Adipocyte (in vitro differentiated cells): ENCODE results near the gene SPECC1.
"Not testable (repeated sequence)": the region's sequence is repeated elsewhere in the genome, so short reads cannot be mapped to it uniquely, and the experiment has no call there.

ENCODE experiments used
- DNase-seq: peaks from one replicate; pipeline ENCODE4 v3.0.0-alpha.2; 2015; ENCODE audit warnings: low read depth
- H3K27me3 ChIP-seq: replicated peaks from 2 replicates; pipeline ENCODE4 v1.7.0; 2013; ENCODE audit warnings: mild to moderate bottlenecking, low read length, moderate library complexity; ENCODE audit not compliant: control insufficient read depth, insufficient read depth
- H3K36me3 ChIP-seq: 2 replicates; pipeline ENCODE4 v1.7.0; 2013; ENCODE audit warnings: low read length, mild to moderate bottlenecking, moderate library complexity; ENCODE audit not compliant: control insufficient read depth, insufficient read depth, severe bottlenecking
- H3K4me1 ChIP-seq: 2 replicates; pipeline ENCODE4 v1.7.0; 2013; ENCODE audit warnings: mild to moderate bottlenecking, low read length, moderate library complexity; ENCODE audit not compliant: control insufficient read depth, insufficient read depth
- H3K4me3 ChIP-seq: 2 replicates; pipeline ENCODE4 v1.7.0; 2013; ENCODE audit warnings: mild to moderate bottlenecking, low read length, moderate library complexity
- H3K9ac ChIP-seq: 2 replicates; pipeline ENCODE4 v1.7.0; 2013; ENCODE audit warnings: mild to moderate bottlenecking, low read length, moderate library complexity
- H3K9me3 ChIP-seq: 2 replicates; pipeline ENCODE4 v1.7.0; 2013; ENCODE audit warnings: mild to moderate bottlenecking, low read length, moderate library complexity; ENCODE audit not compliant: control insufficient read depth

The SPECC1 gene

DNA sequence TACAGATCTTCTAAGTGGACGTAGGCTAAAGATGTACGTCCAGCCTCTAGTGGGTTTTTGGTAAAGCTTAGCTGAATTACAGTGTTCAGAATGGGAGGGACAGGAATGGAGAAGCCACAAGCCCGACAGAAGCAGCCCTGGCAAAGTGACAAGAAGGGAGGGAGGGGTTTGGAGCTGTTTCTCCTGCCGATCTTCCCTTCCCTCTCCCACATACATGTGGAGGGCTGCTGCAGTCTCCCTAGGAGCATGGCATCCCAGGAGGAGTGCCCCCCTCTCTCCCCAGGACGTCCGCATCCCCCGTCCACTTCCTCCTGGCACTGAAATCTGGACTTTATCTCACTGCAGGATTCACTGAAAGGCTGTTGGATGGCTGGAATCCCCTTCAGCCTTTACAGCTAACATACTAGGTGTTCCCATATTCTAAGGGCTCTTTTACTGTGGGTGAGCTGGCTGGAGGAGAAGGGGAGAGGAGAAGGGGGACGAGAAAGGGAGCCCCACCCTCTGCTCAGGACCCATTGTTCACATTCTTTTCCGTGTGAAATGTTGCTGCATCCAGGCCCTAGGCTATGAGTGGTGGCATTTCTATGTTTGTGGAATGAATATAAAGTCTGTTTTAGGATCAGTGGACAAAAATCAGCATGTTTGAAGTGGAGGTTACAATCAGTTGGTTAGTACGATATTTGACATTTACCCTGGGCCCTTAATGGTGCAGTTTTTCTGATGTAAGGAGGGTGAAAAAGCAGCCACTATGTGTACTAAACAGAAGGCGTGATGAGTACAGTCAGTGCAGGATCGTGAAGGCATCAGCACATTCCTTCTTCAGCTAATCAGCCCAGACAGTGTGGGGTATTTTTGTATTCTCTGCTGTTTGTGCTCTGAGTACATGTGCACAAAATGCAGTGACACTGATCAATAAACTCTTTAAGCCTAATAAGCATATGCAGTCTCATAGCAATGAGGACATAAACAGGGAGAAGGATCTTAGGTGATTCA, 94.6 kb downstream of the SPECC1 start:
- no peaks in the 10 kb centered on the region for H3K36me3 ChIP-seq
- no peaks in the 10 kb centered on the region for H3K9me3 ChIP-seq
- H3K4me1 ChIP-seq, result peaks cover 12% of the 10 kb centered on the region
- no peaks in the 10 kb centered on the region for H3K27me3 ChIP-seq
- H3K4me3 ChIP-seq, result no peak overlapping the region
- peak overlapping the region; percentile 0 for H3K9ac ChIP-seq
- DNase-seq, result peak; percentile 38

DNA sequence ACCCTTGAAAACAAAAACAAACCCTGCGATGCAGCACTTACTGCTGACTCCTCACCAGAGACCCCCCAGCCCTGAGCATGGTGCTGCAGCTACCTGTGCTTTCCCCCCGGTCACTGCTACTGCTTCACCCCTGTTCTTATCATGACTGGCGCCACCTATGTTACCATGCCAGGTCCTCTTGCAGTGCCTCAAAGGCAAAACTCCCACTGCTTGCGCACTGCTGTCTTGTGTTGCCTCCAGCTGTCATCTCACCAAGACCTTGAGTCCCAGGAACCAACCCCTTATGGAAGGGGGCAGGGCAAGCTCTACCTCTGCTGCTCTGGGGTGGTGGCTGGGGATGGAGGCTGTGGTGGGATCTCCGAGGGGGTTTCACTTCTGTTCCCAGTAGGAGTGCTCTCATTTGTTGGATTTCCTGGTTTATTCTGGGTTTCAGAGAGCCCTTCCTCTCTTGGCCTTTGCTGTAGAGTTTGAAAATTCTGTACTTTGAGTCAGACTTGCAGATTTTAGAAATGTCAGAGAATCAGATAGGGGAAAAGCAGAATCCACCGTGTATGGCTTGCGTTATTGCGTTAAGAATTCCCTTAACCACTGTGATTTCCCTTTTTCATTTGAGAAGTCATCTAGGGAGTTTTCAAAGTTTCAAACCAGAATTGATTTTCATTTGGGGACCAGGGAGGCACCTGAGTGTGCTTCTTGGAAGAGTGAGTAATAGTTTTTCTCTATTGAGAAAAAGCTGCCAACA, 96.6 kb downstream of the SPECC1 start:
- H3K9me3 ChIP-seq, result no peaks in the 10 kb centered on the region
- H3K27me3 ChIP-seq, result no peaks in the 10 kb centered on the region
- peaks cover 3% of the 10 kb centered on the region for H3K36me3 ChIP-seq
- H3K4me1 ChIP-seq, result peaks cover 12% of the 10 kb centered on the region
- no peak overlapping the region for H3K4me3 ChIP-seq
- no peak for DNase-seq
- no peak overlapping the region for H3K9ac ChIP-seq

DNA sequence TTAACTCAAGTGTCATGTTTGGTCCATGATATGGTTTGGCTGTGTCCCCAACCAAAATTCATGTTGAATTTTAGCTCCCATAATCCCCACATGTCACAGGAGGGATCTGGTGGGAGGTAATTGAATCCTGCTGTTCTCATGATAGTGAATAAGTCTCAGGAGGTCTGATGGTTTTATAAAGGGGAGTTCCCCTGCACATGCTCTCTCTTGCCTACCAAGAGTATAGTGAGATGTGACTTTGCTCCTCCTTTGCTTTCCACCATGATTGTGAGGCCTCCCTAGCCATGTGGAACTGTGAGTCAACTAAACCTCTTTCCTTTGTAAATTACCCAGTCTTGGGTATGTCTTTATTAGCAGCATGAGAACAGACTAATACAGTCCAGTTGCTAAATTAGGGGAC, 97.3 kb downstream of the SPECC1 start:
- not testable (repeated sequence) for H3K9me3 ChIP-seq, H3K4me3 ChIP-seq, H3K27me3 ChIP-seq, H3K9ac ChIP-seq, H3K36me3 ChIP-seq, DNase-seq
- H3K4me1 ChIP-seq, result peaks cover 12% of the 10 kb centered on the region

DNA sequence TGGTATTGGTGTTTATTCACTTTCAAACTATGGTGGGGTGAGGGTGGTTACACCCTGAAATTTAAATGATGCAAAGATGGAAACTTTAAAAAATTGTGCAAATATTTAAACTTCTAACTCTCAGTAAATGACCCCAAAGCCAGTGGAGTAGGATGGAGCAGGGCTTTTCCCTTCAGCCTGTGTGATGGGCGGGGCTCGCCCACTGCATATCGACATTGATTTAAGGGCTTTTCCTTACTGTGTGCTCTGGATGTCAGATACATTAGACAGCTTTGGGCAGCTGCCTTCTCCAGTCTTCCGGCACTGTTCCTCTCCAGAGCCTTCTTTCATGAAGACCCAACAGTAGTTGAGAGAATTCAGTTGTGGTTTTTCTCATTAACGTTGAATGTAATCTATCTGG, 99.9 kb downstream of the SPECC1 start:
- Histone ChIP-seq H3K9me3 (no peaks in the 10 kb centered on the region), H3K4me1 (peaks cover 3% of the 10 kb centered on the region), H3K27me3 (no peaks in the 10 kb centered on the region), H3K36me3 (peaks cover 5% of the 10 kb centered on the region), H3K9ac (no peak overlapping the region), H3K4me3 (no peak overlapping the region)
- DNase-seq, result no peak

DNA sequence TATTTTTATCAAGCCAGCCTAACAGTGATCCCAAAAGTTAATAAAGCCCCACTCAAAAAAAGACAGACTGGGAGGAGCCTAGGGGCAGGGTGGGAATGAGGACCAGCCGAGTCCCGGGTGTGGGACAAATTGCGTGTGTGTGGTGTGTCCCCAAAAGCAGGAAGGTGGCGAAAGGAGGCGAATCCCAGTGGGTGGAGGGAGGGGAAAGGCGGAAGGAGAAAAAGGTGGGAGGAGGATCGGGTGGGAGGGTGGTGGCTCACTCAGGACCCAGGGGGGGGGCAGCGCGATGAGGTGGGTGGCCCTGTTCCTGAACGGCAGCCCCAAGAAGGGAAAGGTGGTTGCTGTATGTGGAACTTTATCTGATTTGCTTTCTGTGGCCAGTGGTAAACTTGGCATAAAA, 102.4 kb downstream of the SPECC1 start:
- Histone ChIP-seq H3K9ac (no peak overlapping the region), H3K27me3 (no peaks in the 10 kb centered on the region), H3K9me3 (no peaks in the 10 kb centered on the region), H3K4me3 (no peak overlapping the region), H3K4me1 (no peaks in the 10 kb centered on the region), H3K36me3 (peaks cover 5% of the 10 kb centered on the region)
- no peak for DNase-seq

DNA sequence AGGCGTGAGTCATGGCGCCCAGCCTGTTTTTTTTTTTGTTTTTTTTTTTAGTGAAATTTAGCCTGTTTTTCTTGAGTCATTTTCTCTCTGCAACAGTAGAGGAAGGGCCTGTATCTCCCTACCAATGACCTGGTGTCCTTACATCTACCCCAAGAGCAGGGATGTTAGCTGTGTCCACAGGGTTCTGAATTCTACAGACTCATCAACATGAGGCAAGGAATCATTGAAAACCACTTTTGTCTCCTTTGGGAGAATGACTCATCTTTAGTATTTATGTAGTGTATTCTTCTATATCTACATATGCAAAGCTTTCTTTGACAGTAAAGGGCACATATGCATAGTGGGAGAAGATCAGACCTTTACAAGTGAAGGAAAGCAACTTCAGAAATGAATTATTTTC, 105.3 kb downstream of the SPECC1 start:
- Histone ChIP-seq H3K27me3 (no peaks in the 10 kb centered on the region), H3K4me3 (no peak overlapping the region), H3K9ac (no peak overlapping the region), H3K4me1 (no peaks in the 10 kb centered on the region), H3K36me3 (peaks cover 5% of the 10 kb centered on the region), H3K9me3 (no peaks in the 10 kb centered on the region)
- DNase-seq, result no peak

DNA sequence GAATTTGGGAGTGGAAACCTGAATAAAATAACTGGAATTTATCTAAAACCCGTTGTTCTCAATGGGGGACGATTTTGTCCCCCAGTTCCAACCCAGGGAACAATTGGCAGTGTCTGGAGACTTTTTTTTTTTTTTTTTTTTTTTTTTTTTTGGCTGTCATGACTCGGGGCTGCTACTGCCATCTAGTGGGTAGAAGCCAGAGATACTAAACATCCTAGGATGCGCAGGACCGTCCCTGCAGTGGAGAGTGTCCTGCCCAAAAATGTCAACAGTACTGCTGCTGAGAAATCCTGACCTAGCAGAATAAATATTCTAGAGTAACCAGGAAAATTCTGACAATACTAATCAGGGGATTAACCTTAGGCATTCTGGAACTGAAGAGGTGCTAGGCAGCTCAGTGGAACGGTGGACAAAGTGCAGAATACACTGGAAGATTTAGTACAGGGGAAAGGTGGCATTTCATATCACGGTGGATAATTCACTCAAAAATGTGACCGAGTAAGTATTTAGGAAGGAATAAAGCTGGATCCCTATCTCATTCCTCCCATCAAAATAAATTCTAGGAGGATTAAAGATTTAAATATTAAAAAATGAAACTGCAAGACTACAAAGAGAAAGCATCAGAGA, 107.6 kb downstream of the SPECC1 start:
- Histone ChIP-seq H3K27me3 (no peaks in the 10 kb centered on the region), H3K36me3 (no peaks in the 10 kb centered on the region), H3K9ac (no peak overlapping the region), H3K9me3 (no peaks in the 10 kb centered on the region), H3K4me3 (no peak overlapping the region), H3K4me1 (peaks cover under 1% of the 10 kb centered on the region)
- peak; percentile 89 for DNase-seq

DNA sequence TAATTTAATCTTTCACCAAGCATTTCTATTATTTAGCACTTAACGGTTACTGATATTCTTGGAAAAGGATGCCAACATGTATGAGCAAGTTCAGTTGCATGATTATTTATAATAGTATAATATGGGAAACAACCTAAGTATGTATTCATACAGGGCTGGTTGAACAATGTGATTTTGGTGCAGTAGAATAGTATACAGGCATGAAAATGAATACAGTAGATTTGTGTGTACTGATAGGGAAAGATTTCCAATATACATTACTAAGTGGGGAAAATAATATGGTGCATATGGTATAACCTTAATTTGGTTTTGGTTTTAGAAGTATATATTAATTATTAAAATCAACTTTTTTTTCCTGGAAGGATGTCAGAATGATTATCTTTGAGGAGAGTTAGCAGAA, 109.1 kb downstream of the SPECC1 start:
- Histone ChIP-seq H3K36me3 (no peaks in the 10 kb centered on the region), H3K9me3 (no peaks in the 10 kb centered on the region), H3K4me1 (peaks cover 6% of the 10 kb centered on the region), H3K27me3 (no peaks in the 10 kb centered on the region), H3K4me3 (no peak overlapping the region), H3K9ac (no peak overlapping the region)
- DNase-seq, result no peak

DNA sequence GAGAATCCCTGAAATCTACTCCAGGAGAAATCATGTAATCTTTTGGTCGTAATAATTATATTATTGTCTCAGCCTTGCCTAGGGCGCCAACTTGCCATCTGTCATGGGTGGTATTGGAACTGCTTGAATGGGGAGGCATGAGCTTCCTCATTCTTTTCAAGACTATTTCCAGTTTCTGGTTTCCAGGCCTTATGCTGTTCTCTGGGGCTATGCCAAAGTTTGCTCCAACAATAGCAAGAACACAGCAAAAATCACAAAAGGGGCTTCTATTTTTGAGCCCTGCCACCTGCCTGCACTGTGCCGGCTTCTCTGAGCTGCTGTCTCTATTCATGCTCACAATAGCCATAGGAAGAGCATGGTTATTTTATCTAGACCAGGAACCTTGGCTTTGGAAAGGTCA, 111.7 kb downstream of the SPECC1 start:
- Histone ChIP-seq H3K36me3 (no peaks in the 10 kb centered on the region), H3K27me3 (no peaks in the 10 kb centered on the region), H3K9me3 (no peaks in the 10 kb centered on the region), H3K4me1 (peaks cover 6% of the 10 kb centered on the region), H3K4me3 (no peak overlapping the region), H3K9ac (no peak overlapping the region)
- no peak for DNase-seq

DNA sequence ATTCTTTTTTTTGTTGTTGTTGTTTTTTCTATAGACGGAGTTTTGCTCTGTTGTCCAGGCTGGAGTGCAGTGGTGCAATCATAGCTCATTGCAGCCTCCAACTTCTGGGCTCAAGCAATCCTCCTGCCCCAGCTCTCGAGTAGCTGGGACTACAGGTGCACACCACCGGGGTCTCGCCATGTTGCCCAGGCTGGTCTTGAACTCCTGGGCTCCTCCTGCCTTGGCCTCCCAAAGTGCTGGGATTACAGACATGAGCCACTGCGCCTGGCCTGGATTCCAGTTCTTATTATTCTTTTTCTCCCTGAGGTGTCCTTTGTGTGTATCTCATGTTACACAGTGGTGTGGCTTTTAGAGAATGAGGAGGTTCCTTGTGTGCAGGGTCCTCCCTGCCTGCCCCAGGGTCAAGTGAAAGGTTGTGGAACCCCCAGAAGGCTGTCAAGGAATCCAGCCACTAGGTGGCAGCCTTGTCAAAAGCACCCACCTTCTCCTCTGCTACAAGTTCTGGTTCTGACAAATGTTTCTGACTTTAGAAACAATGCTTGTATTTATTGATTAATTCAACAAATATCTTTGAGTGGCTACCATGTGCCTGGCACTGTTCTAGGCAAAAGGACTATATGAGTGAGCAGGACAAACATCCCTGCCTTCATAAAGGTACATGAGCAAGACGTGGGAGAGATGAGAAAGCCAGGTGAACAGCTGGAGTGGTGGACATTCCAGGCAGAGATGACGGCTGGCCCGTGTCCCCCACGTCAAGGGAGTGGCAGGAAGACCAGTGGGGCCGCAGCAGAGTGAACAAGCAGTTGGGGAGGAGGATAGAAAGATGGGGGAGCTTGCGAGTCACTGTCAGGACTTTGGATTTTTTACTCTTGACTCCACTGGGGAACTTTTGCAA, 112.4 kb downstream of the SPECC1 start:
- no peak overlapping the region for H3K9ac ChIP-seq
- H3K36me3 ChIP-seq, result no peaks in the 10 kb centered on the region
- no peak overlapping the region for H3K4me3 ChIP-seq
- H3K9me3 ChIP-seq, result no peaks in the 10 kb centered on the region
- DNase-seq, result peak; percentile 78
- no peaks in the 10 kb centered on the region for H3K27me3 ChIP-seq
- H3K4me1 ChIP-seq, result peaks cover 9% of the 10 kb centered on the region
